Activated naive CD8-positive, alpha-beta T cell treated with anti-CD3 and anti-CD28 coated beads, Interleukin-2, amount 10 ng/mL, durations not matched to agents 7 days and 5 days (primary cell): ENCODE results near the gene COL4A2. TPM values are rescaled to one million over a fixed set of nuclear protein-coding genes. Genes with fewer than 3 reads are reported as not detected.
"Not testable (repeated sequence)": the region's sequence is repeated elsewhere in the genome, so short reads cannot be mapped to it uniquely, and the experiment has no call there.

Experiments
- ATAC-seq: fragments of 150-1000 bp; cut with Tn5 transposase; one replicate; pipeline ENCODE4 v1.10.0; 2021; ENCODE audit warnings: low read depth, moderate library complexity
- POLR2A ChIA-PET: fragments of 350-600 bp; sonication (Branson Sonifier 250); formaldehyde crosslinking; loops from one replicate; lab custom pipeline; 2021; ENCODE audit warnings: antibody characterized with exemption; lab: Charles Lee
- DNase-seq: peaks from one replicate; pipeline ENCODE4 v3.0.0; 2021
- H3K27ac Mint-ChIP-seq: one replicate; pipeline ENCODE4 v1.8.0; 2022; ENCODE audit warnings: mild to moderate bottlenecking, mixed read lengths
- H3K27me3 Mint-ChIP-seq: one replicate; pipeline ENCODE4 v1.8.0; 2022; ENCODE audit warnings: mild to moderate bottlenecking, moderate library complexity, mixed read lengths
- H3K36me3 Mint-ChIP-seq: one replicate; pipeline ENCODE4 v1.8.0; 2021; ENCODE audit warnings: mild to moderate bottlenecking, mixed read lengths
- H3K4me1 Mint-ChIP-seq: one replicate; pipeline ENCODE4 v1.8.0; 2021; ENCODE audit warnings: mixed read lengths
- H3K4me3 Mint-ChIP-seq: one replicate; pipeline ENCODE4 v1.8.0; 2022; ENCODE audit warnings: mild to moderate bottlenecking, moderate library complexity, mixed read lengths
- H3K9me3 Mint-ChIP-seq: one replicate; pipeline ENCODE4 v1.8.0; 2021; ENCODE audit warnings: mixed read lengths
- total RNA-seq, 2 experiments: library from RNA; stranded (reverse); gene quantifications; one replicate each; pipeline ENCODE4 v1.2.3, GENCODE V29; 2021

The COL4A2 gene
- total RNA-seq, 2 experiments from 2014 or later: not detected

GRCh38 chr13:110496281-110496680 lies 189.2 kb downstream of the COL4A2 start:
- H3K4me1 Mint-ChIP-seq: no peaks in the 10 kb centered on the region
- no peak overlapping the region for H3K4me3 Mint-ChIP-seq
- no peaks in the 10 kb centered on the region for H3K9me3 Mint-ChIP-seq
- H3K27ac Mint-ChIP-seq: no peak overlapping the region
- H3K27me3 Mint-ChIP-seq: peaks cover 3% of the 10 kb centered on the region
- POLR2A ChIA-PET: no interaction called here
- no peak for DNase-seq
- ATAC-seq: no peak
- H3K36me3 Mint-ChIP-seq: no peaks in the 10 kb centered on the region

GRCh38 chr13:110497003-110497402 lies 189.9 kb downstream of the COL4A2 start:
- H3K4me3 Mint-ChIP-seq: no peak overlapping the region
- H3K9me3 Mint-ChIP-seq: no peaks in the 10 kb centered on the region
- no peaks in the 10 kb centered on the region for H3K36me3 Mint-ChIP-seq
- H3K27ac Mint-ChIP-seq: no peak overlapping the region
- H3K4me1 Mint-ChIP-seq: no peaks in the 10 kb centered on the region
- POLR2A ChIA-PET: no interaction called here
- H3K27me3 Mint-ChIP-seq: peaks cover 3% of the 10 kb centered on the region
- DNase-seq: no peak
- no peak for ATAC-seq

GRCh38 chr13:110497896-110498295 lies 190.8 kb downstream of the COL4A2 start:
- POLR2A ChIA-PET, ATAC-seq, H3K4me3 Mint-ChIP-seq, H3K27me3 Mint-ChIP-seq, H3K27ac Mint-ChIP-seq, DNase-seq, H3K9me3 Mint-ChIP-seq, H3K36me3 Mint-ChIP-seq, H3K4me1 Mint-ChIP-seq: not testable (repeated sequence)

GRCh38 chr13:110498327-110498726 lies 191.2 kb downstream of the COL4A2 start:
- Mint-ChIP-seq H3K27ac (no peak overlapping the region), H3K4me1 (no peaks in the 10 kb centered on the region), H3K36me3 (no peaks in the 10 kb centered on the region), H3K27me3 (peaks cover 3% of the 10 kb centered on the region), H3K9me3 (no peaks in the 10 kb centered on the region), H3K4me3 (no peak overlapping the region)
- ATAC-seq (no peak), DNase-seq (no peak)
- POLR2A ChIA-PET: no interaction called here

- Mint-ChIP-seq H3K9me3 (no peaks in the 10 kb centered on the region), H3K36me3 (no peaks in the 10 kb centered on the region), H3K4me1 (no peaks in the 10 kb centered on the region), H3K4me3 (no peak overlapping the region), H3K27ac (no peak overlapping the region), H3K27me3 (peaks cover 3% of the 10 kb centered on the region)
- DNase-seq (no peak), ATAC-seq (no peak)
- POLR2A ChIA-PET: no interaction called here
Observed at GRCh38 chr13:110498765-110499164, 191.7 kb downstream of the COL4A2 start.

GRCh38 chr13:110499621-110500281 lies 192.7 kb downstream of the COL4A2 start:
- POLR2A ChIA-PET: no interaction called here
- no peak for ATAC-seq
- no peak overlapping the region for H3K27ac Mint-ChIP-seq
- no peak overlapping the region for H3K4me3 Mint-ChIP-seq
- H3K4me1 Mint-ChIP-seq: no peaks in the 10 kb centered on the region
- H3K27me3 Mint-ChIP-seq: peaks cover 3% of the 10 kb centered on the region
- no peaks in the 10 kb centered on the region for H3K36me3 Mint-ChIP-seq
- no peak for DNase-seq
- no peaks in the 10 kb centered on the region for H3K9me3 Mint-ChIP-seq

- no peak for DNase-seq
- H3K9me3 Mint-ChIP-seq: no peaks in the 10 kb centered on the region
- no peak for ATAC-seq
- H3K36me3 Mint-ChIP-seq: no peaks in the 10 kb centered on the region
- H3K27me3 Mint-ChIP-seq: peaks cover 3% of the 10 kb centered on the region
- POLR2A ChIA-PET: no interaction called here
- H3K27ac Mint-ChIP-seq: no peak overlapping the region
- no peak overlapping the region for H3K4me3 Mint-ChIP-seq
- no peaks in the 10 kb centered on the region for H3K4me1 Mint-ChIP-seq
Observed at GRCh38 chr13:110500341-110500740, 193.3 kb downstream of the COL4A2 start.

GRCh38 chr13:110501188-110501587 lies 194.1 kb downstream of the COL4A2 start:
- no peaks in the 10 kb centered on the region for H3K36me3 Mint-ChIP-seq
- ATAC-seq (no peak), DNase-seq (no peak)
- no peaks in the 10 kb centered on the region for H3K4me1 Mint-ChIP-seq
- H3K9me3 Mint-ChIP-seq: no peaks in the 10 kb centered on the region
- peaks cover 3% of the 10 kb centered on the region for H3K27me3 Mint-ChIP-seq
- no peak overlapping the region for H3K27ac Mint-ChIP-seq
- H3K4me3 Mint-ChIP-seq: no peak overlapping the region
- POLR2A ChIA-PET: no interaction called here

- Mint-ChIP-seq H3K4me1 (no peaks in the 10 kb centered on the region), H3K27me3 (peaks cover 3% of the 10 kb centered on the region), H3K36me3 (no peaks in the 10 kb centered on the region), H3K4me3 (no peak overlapping the region), H3K27ac (no peak overlapping the region), H3K9me3 (no peaks in the 10 kb centered on the region)
- DNase-seq (no peak), ATAC-seq (no peak)
- POLR2A ChIA-PET: no interaction called here
Observed at GRCh38 chr13:110503037-110503901, 196.2 kb downstream of the COL4A2 start.

- POLR2A ChIA-PET: no interaction called here
- Mint-ChIP-seq H3K27me3 (no peaks in the 10 kb centered on the region), H3K4me1 (no peaks in the 10 kb centered on the region), H3K27ac (no peak overlapping the region), H3K4me3 (no peak overlapping the region), H3K9me3 (no peaks in the 10 kb centered on the region), H3K36me3 (no peaks in the 10 kb centered on the region)
- ATAC-seq (no peak), DNase-seq (no peak)
Observed at GRCh38 chr13:110503979-110504499, 197.0 kb downstream of the COL4A2 start.

GRCh38 chr13:110505594-110505993 lies 198.5 kb downstream of the COL4A2 start:
- Mint-ChIP-seq H3K4me3 (no peak overlapping the region), H3K36me3 (no peaks in the 10 kb centered on the region), H3K9me3 (no peaks in the 10 kb centered on the region), H3K27ac (no peak overlapping the region), H3K27me3 (no peaks in the 10 kb centered on the region), H3K4me1 (no peaks in the 10 kb centered on the region)
- ATAC-seq (no peak), DNase-seq (no peak)
- POLR2A ChIA-PET: no interaction called here

GRCh38 chr13:110506396-110506795 lies 199.3 kb downstream of the COL4A2 start:
- ATAC-seq (no peak), DNase-seq (no peak)
- POLR2A ChIA-PET: no interaction called here
- Mint-ChIP-seq H3K27ac (no peak overlapping the region), H3K27me3 (peaks cover 3% of the 10 kb centered on the region), H3K36me3 (no peaks in the 10 kb centered on the region), H3K4me3 (no peak overlapping the region), H3K9me3 (no peaks in the 10 kb centered on the region), H3K4me1 (no peaks in the 10 kb centered on the region)

- H3K27ac Mint-ChIP-seq: no peak overlapping the region
- H3K4me3 Mint-ChIP-seq: no peak overlapping the region
- DNase-seq (no peak), ATAC-seq (no peak)
- H3K9me3 Mint-ChIP-seq: no peaks in the 10 kb centered on the region
- POLR2A ChIA-PET: no interaction called here
- H3K36me3 Mint-ChIP-seq: no peaks in the 10 kb centered on the region
- no peaks in the 10 kb centered on the region for H3K4me1 Mint-ChIP-seq
- peaks cover 6% of the 10 kb centered on the region for H3K27me3 Mint-ChIP-seq
Observed at GRCh38 chr13:110506859-110507566, 199.9 kb downstream of the COL4A2 start.
